GM18861 (cell line): ENCODE measurements around the gene PBX1.
"Not testable (repeated sequence)": the region's sequence is repeated elsewhere in the genome, so short reads cannot be mapped to it uniquely, and the experiment has no call there.

Experiments
- ATAC-seq: cut with Tn5 transposase; IDR thresholded peaks from one replicate; pipeline ENCODE4 v1.9.1; 2021; ENCODE audit not compliant: unreplicated experiment

The PBX1 gene

GRCh38 chr1:164588516-164589341 lies 29.7 kb downstream of the PBX1 start:
- ATAC-seq: no peak

- no peak for ATAC-seq
Observed at GRCh38 chr1:164589408-164589807, 30.4 kb downstream of the PBX1 start.

GRCh38 chr1:164589961-164590507 lies 31.1 kb downstream of the PBX1 start:
- ATAC-seq: no peak

GRCh38 chr1:164590592-164590991 lies 31.6 kb downstream of the PBX1 start:
- no peak for ATAC-seq

- ATAC-seq: no peak
Observed at GRCh38 chr1:164591858-164592257, 32.9 kb downstream of the PBX1 start.

GRCh38 chr1:164592634-164593033 lies 33.6 kb downstream of the PBX1 start:
- no peak for ATAC-seq

- ATAC-seq: no peak
Observed at GRCh38 chr1:164595212-164595611, 36.2 kb downstream of the PBX1 start.

- ATAC-seq: no peak
Observed at GRCh38 chr1:164596172-164596571, 37.2 kb downstream of the PBX1 start.

- no peak for ATAC-seq
Observed at GRCh38 chr1:164598719-164599118, 39.7 kb downstream of the PBX1 start.

GRCh38 chr1:164599272-164599671 lies 40.3 kb downstream of the PBX1 start:
- ATAC-seq: no peak

GRCh38 chr1:164601399-164602100 lies 42.6 kb downstream of the PBX1 start:
- no peak for ATAC-seq

GRCh38 chr1:164602101-164602422 lies 43.1 kb downstream of the PBX1 start:
- no peak for ATAC-seq

- ATAC-seq: no peak
Observed at GRCh38 chr1:164602480-164603093, 43.6 kb downstream of the PBX1 start.

GRCh38 chr1:164603805-164604204 lies 44.8 kb downstream of the PBX1 start:
- not testable (repeated sequence) for ATAC-seq

GRCh38 chr1:164604541-164604940 lies 45.6 kb downstream of the PBX1 start:
- ATAC-seq: no peak

GRCh38 chr1:164605254-164606091 lies 46.5 kb downstream of the PBX1 start:
- ATAC-seq: no peak

GRCh38 chr1:164607351-164607750 lies 48.4 kb downstream of the PBX1 start:
- no peak for ATAC-seq

GRCh38 chr1:164608651-164609057 lies 49.7 kb downstream of the PBX1 start:
- ATAC-seq: no peak

GRCh38 chr1:164609089-164609488 lies 50.1 kb downstream of the PBX1 start:
- no peak for ATAC-seq

GRCh38 chr1:164610538-164611222 lies 51.7 kb downstream of the PBX1 start:
- ATAC-seq: no peak
